Glomerular endothelial cell (primary cell): ENCODE data around the gene KANK3. TPM values are rescaled to one million over a fixed set of nuclear protein-coding genes. Genes with fewer than 3 reads are reported as not detected.
"Not testable (repeated sequence)": the region's sequence is repeated elsewhere in the genome, so short reads cannot be mapped to it uniquely, and the experiment has no call there.

Experiments
- DNase-seq: peaks from one replicate; pipeline ENCODE4 v3.0.0-alpha.2; 2011; ENCODE audit warnings: low read depth, low spot score; ENCODE audit errors: extremely low read depth
- total RNA-seq: library from RNA; depleted of rRNA; stranded (reverse); fragments of >200 nt; gene quantifications from 2 replicates; pipeline ENCODE4 v1.2.3, GENCODE V29; 2015

Gene KANK3
- total RNA-seq, 1 donor from 2014 or later, result 190 TPM

- DNase-seq, result no peak
Measured at GRCh38 chr19:8371011-8371804, 28.1 kb upstream of the KANK3 start.

GRCh38 chr19:8370176-8371010, 27.3 kb upstream of the KANK3 start:
- no peak for DNase-seq

GRCh38 chr19:8367327-8368001, 24.4 kb upstream of the KANK3 start:
- DNase-seq, result no peak

- DNase-seq, result no peak
Measured at GRCh38 chr19:8366961-8367326, 23.9 kb upstream of the KANK3 start.

- DNase-seq, result no peak
Measured at GRCh38 chr19:8366121-8366581, 23.1 kb upstream of the KANK3 start.

- no peak for DNase-seq
Measured at GRCh38 chr19:8363803-8364771, 21.0 kb upstream of the KANK3 start, which contains the start of gene ANGPTL4. Gene ANGPTL4 (plus strand): TSS chr19:8364155. CDS start chr19:8364322, 167 bp downstream.

- DNase-seq, result peak; percentile 93
Measured at GRCh38 chr19:8361921-8362793, 19.1 kb upstream of the KANK3 start.

- no peak for DNase-seq
Measured at GRCh38 chr19:8360196-8360595, 17.1 kb upstream of the KANK3 start.

- no peak for DNase-seq
Measured at GRCh38 chr19:8358948-8359347, 15.9 kb upstream of the KANK3 start.

GRCh38 chr19:8357007-8357521, 14.0 kb upstream of the KANK3 start:
- no peak for DNase-seq

- DNase-seq, result peak; percentile 95
Measured at GRCh38 chr19:8355631-8356402, 12.8 kb upstream of the KANK3 start.

- DNase-seq, result not testable (repeated sequence)
Measured at GRCh38 chr19:8352845-8353244, 9.8 kb upstream of the KANK3 start.

- DNase-seq, result no peak
Measured at GRCh38 chr19:8352134-8352827, 9.2 kb upstream of the KANK3 start.

- not testable (repeated sequence) for DNase-seq
Measured at GRCh38 chr19:8349629-8350372, 6.7 kb upstream of the KANK3 start.

- no peak for DNase-seq
Measured at GRCh38 chr19:8343483-8343844, 402 bp upstream of the KANK3 start.

- DNase-seq, result no peak
Measured at GRCh38 chr19:8342316-8342683, 762 bp downstream of the KANK3 start.

GRCh38 chr19:8341504-8341903, 1.6 kb downstream of the KANK3 start:
- DNase-seq, result not testable (repeated sequence)
